ENCODE data around the gene FGR.
"Not testable (repeated sequence)": the region's sequence is repeated elsewhere in the genome, so short reads cannot be mapped to it uniquely, and the experiment has no call there.

The FGR gene

DNA sequence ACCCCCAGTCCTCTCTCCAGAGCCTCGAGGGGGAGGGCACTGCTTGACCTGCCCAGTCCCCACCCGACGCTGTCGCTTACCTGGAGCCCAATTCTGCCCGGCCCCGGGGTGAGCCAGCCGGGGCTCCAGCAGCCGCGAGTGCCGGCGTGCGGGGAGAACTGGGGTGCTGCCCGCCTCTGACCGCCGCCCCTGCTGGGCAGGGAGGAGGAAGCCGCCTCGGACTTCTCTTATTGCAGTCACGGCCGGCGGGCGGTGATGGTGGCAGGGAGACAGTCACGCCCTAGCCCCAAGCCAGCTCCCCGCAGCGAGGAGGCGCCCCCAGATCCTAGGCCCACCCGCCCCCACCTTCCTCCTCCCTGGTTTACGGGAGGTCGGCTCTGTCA lies at the start of gene FGR:
FGR (minus strand) TSS at position 201 of the 383 bp plus-strand sequence. CDS start 11,269 bp downstream, outside the sequence.
- DNase-seq: no peak

DNA sequence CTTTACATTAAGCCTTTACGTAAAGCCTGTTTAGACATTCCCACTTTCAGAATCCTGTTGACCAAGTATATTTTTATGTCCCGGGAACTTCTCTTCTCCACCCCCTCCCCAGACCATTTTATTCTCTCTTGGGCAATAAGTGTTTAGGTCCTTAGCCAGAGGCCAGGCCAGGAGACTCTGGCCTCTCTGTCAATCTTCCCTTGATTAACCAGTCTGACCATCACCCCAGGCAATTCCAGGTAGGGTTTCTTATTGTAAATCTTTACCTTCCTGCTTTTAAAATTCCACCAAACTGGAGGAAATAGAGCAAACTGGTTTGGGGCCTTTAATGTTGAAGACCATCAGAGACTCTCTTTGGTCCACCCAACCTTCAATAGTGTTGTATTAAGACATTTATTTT lies 49.2 kb upstream of the FGR start:
- no peak for DNase-seq

- no peak for DNase-seq
These were observed 47.5 kb upstream of the FGR start for GRCh38 chr1:27682351-27682944.

DNA sequence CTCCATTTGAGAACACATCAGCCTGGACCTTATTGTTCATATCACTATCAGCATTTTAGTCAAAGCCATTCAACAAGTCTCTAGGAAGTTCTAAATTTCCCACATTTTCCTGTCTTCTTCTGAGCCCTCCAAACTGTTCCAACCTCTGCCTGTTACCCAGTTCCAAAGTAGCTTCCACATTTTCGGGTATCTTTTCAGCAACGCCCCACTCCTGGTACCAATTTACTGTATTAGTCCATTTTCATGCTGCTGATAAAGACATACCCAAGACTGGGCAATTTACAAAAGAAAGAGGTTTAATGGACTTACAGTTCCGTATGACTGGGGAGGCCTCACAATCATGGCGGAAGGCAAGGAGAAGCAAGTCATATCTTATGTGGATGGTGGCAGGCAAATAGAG lies 46.6 kb upstream of the FGR start:
- not testable (repeated sequence) for DNase-seq

- DNase-seq: peak; percentile 17
These were observed 45.3 kb upstream of the FGR start for GRCh38 chr1:27680225-27680791.

DNA sequence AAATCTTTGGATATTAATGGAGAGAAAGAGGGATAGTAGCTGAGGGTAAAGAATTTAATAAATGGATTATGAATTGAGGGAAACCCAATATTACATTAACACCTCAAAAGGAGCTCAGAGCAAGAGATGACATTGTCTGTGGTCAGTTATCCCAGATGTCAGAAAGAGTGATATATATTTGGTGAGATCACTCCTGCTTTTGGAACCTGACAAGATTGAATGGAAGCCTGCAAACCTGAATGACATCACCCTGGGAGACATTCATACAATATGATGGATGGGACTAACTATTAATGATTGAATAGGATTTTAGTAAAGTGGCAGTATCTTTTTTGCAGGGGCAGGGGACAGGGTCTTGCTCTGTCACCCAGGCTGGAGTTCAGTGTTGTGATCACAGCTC lies 43.8 kb upstream of the FGR start:
- DNase-seq: no peak

- DNase-seq: peak; percentile 27
These were observed 41.4 kb upstream of the FGR start for GRCh38 chr1:27676410-27676809.

DNA sequence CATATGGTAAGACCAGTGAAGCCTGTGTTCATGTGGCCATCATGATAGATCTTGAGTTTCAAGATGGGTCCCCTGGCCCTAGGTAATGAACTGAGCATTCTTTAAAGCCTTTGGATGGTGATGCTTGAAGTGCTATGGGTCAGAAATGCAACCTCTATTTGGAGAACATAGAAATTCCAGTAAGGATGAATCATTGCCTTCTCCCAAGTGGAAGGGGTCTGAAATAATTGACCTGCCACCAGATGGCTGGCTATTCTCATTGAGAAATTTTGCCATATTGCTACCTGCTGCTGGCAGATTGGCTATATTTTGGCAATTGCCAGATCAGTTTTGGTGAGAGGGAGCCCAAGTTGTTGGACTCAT lies 37.7 kb upstream of the FGR start:
- no peak for DNase-seq

DNA sequence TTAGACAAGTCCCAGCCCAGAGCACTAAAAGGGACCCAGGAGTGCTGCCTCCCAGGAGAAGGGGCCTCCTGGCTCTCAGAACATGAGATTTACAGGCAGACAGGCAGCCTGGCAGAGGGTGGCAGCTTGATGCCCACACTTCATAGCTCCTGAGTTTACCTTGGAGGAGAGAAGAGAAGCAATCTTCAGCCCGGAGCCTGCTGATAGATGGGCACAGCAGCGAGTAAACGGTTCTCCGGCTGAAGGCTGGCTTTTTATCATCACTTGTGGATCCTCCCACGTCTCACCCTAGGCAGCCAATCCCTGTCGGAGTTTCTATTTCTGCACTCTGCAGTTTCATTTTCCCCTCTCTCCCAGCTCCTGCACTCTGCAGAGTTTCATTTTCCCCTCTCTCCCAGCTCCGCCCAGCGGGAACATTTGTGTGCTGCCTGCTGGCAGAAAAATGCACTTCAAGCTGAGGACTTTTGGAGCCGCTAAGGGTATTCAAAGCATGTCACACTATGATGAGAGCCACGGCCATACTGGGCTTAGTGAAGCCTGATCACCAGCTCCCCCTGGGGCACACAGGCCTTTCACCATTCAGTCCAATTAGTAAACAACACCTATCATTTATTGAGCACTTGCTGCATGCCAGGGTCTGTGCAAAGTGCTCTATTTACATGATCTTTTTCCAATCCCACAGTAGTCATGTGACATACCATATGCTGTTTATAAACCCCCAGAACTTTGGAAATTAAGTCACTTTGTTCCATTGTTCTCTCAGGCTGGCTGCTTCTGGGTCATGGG lies 37.2 kb upstream of the FGR start, which contains the start of gene IFI6:
IFI6 (minus strand) TSS at position 229 of the 786 bp plus-strand sequence. CDS start 2,878 bp downstream, outside the sequence.
- DNase-seq: peak; percentile 90

DNA sequence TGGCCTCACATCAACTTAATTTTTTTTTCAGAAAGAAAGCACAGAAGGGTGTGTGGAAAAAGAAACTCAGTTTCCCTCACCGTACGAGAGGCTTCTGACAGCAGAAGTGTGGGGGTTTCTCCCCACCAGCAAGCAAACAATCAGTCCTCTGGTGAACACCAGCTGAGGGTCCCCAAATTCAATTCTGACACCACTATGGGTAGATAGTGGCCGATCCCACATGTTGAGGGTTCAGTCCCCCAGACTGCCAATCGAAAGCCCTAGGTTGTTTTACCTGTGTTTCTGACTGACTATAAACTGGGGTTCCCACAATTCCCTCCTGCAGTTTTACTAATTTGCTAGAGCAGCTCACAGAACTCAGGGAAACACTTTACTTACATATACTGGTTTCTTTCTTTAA lies 34.9 kb upstream of the FGR start:
- DNase-seq: peak; percentile 54

DNA sequence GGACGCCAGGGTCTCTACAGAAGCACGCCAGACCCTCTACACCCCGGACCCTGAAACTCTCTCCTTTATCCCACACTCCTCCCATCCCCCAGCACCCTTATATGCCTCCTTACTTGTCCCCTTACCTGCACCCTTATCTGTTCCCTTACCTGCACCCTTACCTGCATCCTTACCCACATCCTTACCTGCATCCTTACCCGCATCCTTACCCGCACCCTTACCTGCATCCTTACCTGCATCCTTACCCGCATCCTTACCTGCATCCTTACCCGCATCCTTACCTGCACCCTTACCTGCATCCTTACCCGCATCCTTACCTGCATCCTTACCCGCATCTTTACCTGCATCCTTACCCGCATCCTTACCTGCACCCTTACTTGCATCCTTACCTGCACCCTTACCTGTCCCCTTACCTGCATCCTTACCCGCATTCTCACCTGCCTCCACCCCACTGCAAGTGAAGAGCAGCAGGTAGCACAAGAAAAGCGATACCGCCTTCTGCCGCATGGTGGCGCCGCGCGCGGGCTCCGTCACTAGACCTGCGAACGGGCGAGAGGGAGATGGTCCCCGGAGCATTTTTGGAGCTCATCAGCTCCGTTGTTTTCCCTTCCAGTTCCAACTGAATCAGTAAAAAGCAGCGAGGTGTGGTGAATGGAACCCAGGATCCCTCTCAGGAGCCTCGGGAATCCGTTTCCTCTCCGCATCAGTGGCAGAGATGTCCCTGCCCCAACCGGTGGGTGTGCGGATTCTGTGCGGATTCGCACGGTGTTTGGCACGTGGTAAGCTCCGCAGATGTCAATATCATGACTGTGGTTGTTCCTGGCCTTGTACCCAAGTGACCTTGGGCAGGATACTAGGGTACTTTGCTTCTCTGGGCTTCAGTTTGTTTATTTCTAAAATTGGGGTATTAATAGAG lies 34.1 kb upstream of the FGR start:
- DNase-seq: peak; percentile 95

DNA sequence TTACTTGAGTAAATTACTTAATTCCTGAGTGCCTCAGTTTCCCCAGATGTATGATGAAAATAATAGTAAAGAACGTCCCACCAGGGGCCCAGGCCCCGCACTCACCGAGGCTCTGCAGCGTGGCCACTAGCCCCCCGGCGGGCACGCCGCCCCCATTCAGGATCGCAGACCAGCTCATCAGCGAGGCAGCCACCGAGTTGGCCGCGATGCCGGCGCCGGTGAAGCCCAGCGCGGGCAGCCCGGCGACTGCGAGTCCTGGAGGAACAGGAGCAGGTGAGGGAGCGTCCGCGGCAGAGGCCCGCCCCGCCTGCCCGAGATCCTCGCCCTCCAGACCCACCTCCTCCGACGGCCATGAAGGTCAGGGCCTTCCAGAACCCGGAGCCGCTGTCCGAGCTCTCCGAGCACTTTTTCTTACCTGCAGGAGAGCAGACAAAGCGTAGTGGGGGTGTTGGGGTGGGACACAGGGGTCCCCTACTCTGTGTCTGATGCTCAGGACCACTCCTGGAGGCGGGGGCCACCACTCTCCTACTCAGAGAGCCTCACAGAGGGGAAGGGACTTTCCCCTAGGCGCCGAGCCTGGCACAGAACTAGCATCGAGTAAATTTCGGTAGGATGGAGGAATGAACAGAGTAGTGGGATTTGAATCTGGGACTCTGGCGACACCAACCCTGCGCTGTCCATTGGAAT lies 33.3 kb upstream of the FGR start:
- peak; percentile 62 for DNase-seq

- DNase-seq: peak; percentile 41
These were observed 31.8 kb upstream of the FGR start for GRCh38 chr1:27666791-27667254.

DNA sequence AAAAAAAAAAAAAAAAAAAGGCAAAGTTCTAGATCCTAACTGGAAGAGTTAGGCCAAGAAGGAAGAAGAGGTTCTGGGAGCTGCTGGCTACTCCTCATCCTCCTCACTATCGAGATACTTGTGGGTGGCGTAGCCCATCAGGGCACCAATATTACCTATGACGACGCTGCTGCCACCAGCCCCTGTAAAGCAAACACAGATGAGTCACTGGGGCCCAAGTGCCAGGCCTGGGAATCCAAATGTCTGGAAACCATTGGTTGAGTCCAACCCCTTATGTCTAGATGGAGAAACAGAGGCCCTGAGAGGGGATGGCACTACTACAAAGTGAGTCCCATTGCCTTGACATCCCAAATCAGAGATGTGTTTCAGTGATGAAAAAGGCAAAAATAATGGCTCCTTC lies 31.3 kb upstream of the FGR start:
- DNase-seq: no peak

DNA sequence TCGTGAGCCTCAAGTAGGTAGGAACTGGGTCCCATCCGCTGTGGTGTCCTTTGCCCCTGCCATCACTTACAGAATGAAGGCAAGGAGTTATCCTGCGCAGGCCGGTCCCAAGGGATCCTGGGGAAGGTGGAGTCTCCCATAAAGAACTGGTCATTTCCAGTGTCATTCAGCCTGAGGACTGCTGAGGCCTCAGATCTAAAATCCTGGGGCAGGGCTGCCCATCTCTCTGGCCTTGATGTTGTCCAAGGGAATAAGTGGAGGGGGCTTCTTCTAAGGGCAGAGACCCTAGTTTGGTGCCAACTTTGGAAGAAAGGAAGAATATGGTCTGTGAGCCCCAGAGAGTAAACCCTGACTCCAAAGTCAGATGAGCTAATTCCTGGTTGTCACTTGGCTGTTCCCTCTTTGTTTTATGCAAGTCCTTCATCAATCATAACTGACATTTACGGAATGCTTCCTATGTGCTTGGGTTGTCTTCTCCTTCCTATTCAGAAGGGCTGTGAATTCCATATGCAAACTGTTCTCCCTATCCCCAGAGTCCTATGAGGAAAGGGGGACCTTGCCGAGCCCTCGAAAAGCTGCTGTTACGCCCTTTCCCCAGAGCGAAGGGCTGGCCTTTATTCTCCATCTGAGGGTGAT lies 30.1 kb upstream of the FGR start:
- no peak for DNase-seq

DNA sequence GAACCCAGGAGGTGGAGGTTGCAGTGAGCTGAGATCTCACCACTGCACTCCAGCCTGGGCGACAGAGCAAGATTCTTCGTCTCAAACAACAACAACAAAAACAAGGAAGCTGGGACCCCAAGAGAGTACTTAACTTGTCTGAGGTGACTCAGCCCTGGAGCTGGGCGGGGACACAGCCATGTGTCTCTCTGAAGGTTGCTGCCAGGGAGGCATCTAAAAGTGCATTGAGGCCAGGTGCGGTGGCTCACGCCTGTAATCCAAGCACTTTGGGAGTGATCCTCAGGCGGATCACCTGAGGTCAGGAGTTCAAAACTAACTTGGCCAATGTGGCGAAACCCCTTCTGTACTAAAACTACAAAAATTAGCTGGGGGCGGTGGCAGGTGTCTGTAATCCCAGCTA lies 29.3 kb upstream of the FGR start:
- no peak for DNase-seq

DNA sequence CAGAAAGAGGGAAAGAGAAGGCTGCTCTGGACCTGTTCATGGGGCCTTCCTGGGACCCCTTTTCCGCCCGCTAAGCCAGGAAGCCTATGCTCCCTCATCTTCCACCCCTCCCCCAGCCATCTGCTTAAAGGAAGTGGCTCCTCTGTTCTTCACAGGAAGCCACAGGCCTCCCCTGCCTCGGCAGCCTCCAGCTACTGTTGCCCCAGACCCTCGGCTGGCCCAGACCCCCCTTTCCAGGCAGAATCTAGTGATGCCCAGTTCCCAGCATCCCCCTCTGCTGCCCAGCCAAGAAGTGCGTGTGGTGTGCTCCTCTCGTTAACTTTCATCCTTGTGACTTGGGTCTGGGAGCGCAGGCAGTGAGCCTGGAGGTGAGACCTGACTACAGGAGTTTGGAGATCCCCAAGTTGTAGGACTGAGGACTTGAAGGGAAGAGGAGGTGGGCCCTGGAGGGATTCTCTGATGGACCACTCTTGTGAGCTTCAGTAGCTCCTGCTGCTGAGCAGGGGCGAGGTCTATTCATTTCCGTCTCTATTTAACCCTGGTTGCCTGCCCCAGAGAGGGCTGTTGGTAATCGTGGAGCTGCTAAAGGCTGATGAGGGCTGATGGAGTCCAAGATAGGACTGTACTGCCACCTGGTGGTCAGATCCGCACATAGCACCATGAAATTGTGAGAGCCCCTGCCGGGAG lies 27.9 kb upstream of the FGR start:
- DNase-seq: peak; percentile 97

DNA sequence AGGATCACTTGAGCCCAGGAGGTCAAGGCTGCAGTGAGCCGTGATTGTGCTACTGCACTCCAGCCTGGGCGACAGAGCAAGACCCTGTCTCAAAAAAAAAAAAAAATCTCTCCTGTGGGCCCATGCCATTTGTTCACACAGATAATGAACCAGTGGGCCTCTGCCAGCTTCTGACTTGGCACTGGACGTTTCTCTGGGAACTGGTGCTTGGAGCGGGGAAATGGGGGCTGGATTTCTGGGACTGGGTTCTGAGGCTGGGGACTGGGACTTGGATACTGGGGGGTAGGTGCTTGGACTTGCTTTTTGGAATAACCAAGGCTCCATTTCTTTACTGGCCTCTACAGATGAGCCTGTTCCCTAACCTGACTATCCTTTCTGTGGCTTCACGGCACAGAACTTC lies 27.3 kb upstream of the FGR start:
- DNase-seq: no peak

DNA sequence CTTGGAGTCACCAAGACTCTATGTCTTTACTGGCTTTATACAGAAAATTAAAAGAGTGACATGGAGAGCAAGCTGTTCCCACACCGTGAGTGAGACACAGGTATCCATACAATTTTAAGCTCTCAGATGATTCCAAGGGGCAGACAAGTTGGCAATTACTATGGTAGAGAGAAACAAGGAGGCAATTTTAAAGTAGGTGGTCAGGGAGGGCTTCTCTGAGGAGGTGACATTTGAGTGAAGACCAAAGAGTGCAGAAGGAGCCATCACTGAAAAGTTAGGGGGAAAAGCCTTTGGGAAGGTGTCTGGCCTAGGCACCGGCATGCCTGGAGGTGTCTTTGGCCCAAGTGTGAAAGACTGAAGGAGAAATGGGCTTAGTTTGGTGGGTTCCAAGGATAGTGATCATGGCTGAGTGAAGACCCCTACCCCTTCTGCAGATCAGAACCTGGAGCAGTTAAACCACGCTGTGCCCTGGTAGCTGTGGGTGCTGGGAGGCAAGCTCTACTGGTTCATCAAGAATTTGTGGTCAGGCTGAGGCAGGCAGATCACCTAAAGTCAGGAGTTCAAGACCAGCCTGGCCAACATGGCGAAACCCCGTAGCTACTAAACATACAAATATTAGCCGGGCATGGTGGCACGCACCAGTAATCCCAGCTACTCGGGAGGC lies 26.6 kb upstream of the FGR start:
- no peak for DNase-seq

DNA sequence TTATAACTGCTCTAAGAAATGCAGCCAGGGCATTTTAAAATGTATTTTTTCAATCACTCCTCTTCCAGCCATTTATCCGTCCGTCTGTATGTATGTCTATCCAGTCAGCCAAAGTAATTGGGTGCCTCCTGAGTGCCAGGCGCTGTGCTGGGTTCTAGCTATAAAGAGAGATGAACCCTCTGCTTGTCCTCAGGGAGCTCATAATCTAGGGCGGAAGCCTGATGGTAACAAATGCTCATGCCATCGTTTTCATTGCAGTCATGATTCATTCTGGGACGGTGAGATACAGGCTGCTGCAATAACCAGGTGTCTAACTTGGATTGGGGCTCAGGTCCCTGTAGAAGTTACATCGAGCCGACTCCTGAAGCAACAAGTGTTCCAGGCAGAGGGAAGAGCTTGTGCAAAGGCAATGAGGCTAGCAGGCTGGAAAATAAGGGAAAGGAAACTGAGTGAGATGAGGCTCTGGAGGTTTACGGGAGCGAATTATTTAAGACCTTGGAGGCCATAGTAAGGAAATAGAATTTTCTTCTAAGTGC lies 25.4 kb upstream of the FGR start:
- DNase-seq: no peak

Measured in activated effector memory CD4-positive, alpha-beta T cell treated with anti-CD3 and anti-CD28 coated beads, Interleukin-2, amount 50 U/mL, for 16 hours (primary cell).